SKM-1 treated with dmso at 0.1 percent for 144 hours (cell line): ENCODE measurements around the gene CYP39A1.

Experiments used
- DNase-seq: peaks from one replicate; lab custom pipeline; 2025; ENCODE audit not compliant: unreplicated experiment; lab: John Stamatoyannopoulos, UW

The CYP39A1 gene

GRCh38 chr6:46592740-46593139 lies 59.9 kb downstream of the CYP39A1 start:
- DNase-seq: no peak

DNA sequence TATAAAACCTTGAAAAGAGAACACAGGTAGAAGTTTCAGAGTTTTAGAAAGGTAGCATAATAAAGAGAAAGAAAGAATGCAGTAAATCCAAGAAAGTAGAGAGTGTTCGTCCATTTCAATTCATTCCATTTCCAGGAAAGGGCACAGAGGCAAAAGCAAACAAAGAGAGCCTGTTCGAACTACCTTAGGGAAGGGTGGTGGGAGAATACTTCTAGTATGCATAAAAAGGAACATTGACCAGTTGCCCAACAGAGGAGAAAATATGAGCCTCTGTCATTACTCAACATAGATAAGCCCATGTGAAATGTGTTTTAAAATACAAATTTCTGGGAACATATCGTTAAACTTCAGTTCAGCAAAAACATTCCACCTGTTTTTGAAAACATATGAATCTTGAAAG lies 60.6 kb downstream of the CYP39A1 start:
- DNase-seq: no peak

GRCh38 chr6:46590765-46591164 lies 61.9 kb downstream of the CYP39A1 start:
- DNase-seq: no peak

DNA sequence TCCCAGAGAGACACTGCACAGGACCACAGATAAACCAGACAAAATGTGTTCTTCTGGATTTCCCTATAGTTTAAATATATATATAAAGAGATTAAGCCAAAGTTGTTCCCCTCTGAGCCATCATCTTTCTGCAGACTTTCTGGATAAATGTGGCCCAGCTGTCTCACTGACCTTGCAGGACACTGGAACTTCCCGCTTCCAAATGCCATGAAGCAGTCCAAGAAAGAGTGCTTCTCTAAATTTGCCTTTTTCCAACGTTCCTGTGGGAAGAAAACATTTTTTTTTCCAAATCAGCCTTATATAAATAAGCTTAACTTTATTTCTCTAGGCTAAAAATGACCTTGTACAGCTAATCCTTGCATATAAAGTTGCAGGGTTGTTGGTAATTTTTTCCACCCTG lies 65.7 kb downstream of the CYP39A1 start:
- no peak for DNase-seq

GRCh38 chr6:46584586-46584985 lies 68.0 kb downstream of the CYP39A1 start:
- DNase-seq: no peak

DNA sequence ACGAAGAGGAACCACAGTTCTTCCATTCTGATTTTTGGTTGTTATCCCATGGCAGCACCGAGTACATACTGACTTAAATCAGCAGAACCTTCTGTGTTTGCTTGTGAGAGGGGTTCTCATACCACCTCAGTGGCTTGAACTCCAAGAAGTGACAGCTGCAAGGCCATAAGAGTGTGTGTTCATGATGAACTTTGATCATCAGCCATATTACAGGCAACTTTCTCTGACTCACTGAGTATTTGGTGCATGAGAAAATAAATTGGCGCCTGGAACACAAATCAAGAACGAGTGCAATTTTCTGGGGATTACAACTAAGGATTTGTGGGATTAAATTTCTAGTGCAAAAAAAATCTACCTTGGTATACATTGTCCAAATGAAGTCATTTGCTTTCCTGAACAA lies 68.9 kb downstream of the CYP39A1 start:
- DNase-seq: no peak

DNA sequence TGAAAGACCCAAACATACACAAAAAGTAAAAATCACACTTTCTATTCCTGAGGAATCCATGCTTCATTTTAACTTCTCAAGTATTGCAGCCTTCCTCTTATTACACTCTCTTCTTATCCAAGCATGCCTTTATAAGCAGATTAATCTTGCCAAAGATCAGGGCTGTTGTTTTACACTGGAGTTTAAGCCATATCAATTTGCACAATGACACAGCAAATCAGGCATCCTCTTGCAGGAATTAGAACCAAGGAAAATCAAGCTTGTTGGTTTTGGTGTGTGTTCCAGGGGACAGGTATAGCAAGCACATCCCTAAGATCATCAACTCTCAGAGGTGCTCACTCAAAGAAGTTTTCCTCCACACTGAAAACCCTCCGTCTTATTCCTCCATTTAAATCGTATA lies 69.5 kb downstream of the CYP39A1 start:
- DNase-seq: no peak

DNA sequence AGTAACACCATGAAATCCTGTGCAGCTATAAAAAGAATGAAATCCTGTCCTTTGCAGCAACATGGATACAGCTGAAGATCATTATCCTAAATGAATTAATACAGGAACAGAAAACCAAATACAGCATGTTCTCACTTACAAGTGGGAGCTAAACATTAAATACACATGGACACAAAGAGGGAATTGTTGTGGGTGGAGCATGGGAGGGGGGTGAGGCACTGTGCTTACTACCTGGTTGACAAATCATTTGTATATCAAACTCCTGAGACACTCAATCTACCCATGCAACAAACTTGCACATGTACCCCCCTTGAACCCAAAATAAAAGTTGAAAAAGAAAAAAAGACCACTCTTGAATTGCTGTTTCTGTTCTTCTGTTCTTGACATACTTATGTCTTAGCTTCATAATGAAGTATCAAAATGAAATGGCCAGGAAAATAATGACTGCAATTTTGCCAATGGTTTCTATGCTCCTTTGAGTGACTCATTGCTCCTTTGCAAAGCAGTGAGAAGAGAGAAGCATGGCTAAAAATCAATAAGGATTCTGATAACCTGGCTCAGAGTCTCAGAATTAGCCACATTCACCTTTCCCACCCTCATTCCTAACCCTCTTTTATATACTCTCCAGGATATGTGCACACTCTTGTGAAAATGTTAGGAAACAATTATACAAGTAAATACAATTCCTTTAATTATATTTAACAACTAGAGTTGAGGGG lies 71.0 kb downstream of the CYP39A1 start:
- DNase-seq: no peak

- no peak for DNase-seq
Measured at GRCh38 chr6:46575530-46575929, 77.1 kb downstream of the CYP39A1 start.

DNA sequence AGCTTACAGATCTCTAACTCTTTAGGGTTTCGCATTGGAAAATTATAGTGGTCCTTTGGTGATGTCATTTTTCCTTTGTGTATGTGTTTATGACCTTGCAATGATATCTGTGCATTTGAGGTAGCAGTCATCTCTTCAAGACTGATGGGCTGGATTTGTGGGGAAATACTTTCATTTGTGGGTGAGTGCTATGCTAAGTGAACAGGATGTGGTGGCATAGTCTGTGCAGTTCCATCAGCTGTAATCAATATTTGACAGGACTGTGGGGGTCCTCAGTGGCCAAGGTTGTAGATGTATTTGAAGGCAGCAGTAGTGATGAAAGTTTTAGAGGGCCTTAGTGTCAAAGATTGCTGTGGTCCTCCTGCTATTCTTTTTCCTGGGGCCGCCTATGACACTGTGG lies 79.5 kb downstream of the CYP39A1 start:
- no peak for DNase-seq

DNA sequence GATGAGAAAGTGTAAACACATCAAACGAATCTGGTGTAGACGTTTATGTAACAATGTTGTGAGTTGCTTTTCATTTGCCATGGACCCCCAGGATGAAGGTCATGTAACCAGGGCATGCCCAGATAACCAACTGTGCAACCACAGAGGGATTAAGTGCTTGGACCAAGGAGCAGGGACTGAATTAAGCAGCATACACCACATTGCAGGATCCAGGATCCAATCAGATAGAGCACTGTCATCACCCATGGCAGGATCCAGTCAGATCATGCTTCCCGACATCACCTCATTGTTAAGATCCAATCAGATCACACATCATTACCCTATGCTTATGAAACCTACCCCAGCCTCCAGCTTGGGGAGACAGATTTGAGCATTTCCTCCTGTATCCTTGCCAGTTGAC lies 87.1 kb downstream of the CYP39A1 start:
- no peak for DNase-seq

DNA sequence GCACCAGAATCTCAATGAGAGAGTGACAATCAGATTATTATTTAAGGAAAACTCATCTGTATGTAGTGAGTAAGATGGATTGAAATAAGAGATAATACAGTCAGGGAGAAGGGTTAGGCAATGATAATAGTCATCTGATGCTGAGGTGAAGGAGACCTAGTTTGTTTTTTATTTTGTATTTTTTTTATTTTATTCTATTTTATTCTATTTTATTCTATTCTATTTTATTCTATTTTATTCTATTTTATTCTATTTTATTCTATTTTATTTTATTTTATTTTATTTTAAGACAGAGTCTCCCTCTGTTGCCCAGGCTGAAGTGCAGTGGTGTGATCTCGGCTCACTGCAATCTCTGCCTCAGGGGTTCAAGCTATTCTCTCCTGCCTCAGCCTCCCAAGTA lies 88.7 kb downstream of the CYP39A1 start:
- DNase-seq: no peak

DNA sequence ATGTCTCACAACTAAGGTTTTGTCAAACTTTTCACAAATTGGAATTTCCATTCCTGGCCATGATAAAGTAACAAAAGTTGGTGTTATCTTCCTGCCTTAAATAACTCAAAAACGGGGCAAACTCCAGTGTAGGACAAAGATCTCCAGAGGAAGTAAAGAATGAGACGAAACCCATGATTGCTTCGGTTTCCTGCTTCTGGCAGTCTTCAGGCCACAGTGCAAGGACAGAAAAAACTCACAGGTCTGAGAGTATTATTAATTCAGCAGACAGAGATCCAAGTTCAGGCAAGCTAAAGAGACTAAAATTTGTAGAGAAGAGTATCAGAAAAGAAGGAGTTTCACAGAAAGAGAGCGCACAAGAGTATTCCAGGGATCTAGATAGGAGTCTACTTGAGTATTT lies 96.6 kb downstream of the CYP39A1 start:
- DNase-seq: no peak

DNA sequence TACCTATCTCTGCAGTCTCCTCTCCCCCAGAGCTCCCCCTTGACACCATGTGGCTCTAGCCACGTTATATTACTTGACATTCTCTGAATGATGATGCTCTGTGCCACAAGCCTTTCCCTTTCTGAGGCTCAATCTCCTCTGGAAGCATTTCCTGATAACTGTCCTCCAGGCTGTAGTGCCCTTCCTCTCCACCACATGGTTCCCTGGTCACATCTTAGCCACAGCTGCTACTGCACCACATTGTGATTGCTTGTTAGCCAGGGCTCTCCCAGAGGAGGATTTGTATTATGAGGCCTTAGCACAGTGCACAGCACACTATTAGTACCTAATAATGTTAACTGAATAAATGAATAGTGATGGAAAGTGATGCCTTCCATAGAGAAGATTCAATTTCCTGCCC lies 97.5 kb downstream of the CYP39A1 start:
- no peak for DNase-seq

DNA sequence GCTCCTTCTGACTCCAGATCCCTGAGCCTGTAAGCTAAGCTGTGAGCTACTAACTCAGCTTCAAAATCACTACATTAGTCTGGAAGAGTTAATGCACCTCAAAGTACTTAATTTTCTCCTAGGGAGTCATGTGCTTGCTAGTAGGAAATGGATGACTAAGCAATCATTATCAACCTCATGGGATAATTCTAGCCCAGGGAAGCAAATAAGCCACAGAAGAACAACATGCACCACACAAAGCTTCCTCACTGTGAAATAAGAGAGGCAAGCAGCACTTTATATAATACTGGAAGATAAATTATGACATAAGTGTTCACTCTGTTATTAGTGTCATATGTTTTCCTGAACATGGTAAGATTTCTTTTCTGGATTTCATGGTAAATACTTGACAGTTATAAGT lies 103.5 kb downstream of the CYP39A1 start:
- DNase-seq: no peak

DNA sequence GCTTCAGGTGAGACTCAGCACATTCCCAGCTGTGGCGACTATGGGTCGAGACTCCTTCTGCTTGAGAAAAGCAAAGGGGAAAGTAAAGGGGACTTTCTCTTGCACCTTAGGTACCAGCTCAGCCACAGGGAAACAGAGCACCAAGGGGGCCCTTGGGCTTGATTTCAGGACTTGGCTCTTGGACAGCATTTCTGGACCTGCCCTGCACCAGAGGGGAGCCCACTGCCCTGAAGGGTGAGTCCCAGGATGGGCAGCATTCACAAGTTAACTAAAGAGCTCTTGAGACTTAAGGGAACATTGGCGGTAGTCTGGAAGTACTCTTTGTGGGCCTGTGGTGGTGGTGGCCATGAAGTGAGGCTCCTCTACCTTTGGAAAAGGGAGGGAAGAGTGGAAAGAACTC lies 111.1 kb downstream of the CYP39A1 start:
- DNase-seq: no peak

DNA sequence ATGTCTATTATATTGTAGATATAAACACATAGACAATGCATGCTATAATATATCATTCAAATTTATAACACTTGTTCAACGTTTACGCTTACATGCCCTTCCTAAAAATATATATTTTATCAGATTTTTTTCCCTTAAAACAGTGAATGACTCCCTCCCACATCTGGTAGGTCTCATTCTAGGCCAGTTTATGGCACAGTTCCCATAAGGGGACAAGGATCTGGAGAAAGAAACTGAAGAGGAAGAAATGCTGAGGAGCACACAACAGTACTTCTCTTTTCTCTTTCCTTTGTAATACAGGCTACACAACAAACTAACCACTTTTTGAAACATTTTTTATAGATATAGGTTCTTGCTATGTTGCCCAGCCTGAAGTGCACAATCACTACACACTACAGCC lies 112.8 kb downstream of the CYP39A1 start:
- no peak for DNase-seq

DNA sequence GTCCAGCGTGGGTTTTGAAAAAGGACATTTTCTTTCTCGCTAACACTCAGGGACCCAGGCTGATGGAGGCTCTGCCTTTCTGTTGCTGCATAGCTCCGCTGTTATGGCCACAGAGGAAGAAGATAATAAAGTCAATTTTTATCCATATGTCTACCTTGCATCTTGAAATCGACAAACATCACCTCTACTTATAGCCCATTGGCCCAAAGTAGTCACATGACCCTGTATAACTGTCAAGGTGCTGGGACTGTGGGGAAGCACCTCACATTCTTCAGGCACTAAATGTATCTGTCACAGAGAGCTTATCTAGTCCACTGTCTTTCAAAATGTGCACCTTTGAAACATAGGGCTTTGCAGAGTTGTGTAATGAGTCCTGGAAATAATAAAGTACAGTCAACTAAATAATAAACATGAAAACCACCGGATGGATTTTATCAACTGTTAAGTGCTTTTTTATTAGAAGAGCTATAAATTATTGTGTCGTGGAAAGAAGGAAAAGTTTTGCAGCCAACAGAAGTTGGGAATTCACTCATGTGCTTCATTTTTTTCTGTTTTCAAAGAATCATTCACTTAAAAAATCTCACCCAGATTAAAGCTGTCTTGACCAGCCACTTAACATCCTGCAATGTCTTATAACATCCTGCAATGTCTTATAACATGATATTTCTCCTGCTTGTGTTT lies 113.7 kb downstream of the CYP39A1 start:
- no peak for DNase-seq

GRCh38 chr6:46530896-46531295 lies 121.7 kb downstream of the CYP39A1 start:
- peak; percentile 11 for DNase-seq

GRCh38 chr6:46528961-46529750 lies 123.5 kb downstream of the CYP39A1 start:
- DNase-seq: no peak

DNA sequence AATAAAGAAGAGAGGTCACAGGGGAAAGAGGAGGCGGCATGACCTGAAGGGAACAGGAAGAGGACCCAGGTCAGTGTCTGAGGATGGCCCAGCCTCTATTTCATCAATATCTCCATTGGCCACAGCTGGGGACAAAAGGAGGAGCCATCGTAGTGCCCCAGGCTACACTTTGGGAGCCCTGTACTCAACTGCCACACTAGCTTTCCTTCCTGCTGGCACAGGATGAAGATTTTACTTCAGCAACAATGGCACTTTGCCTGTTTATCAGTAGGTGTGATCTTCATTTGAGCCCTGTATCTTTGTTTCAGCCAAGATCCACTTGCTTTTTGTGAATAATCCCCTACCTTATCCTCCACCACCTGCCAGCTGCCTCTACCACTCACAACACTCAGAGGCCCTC lies 126.0 kb downstream of the CYP39A1 start:
- no peak for DNase-seq

DNA sequence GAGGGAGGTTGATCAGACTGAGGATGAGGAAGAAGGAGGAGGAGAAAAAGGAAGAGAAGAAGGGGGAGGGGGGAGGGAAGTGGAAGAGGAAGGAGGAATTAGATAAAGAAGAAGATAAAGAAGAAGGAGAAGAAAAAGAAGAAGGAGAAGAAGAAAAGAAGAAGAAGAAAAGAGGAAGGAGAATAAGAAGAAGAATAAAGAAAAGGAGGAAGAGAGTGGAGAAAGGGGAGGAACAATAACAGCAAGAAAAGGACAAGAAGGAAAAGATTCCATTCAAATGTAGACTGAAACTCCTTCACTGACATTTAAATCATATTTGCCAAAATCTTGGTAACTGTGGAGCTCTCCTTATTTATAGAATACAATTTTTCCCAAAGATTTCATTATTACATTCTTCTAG lies 127.0 kb downstream of the CYP39A1 start:
- no peak for DNase-seq
